ENCODE results near the gene MED1.

- TF ChIP-seq CTCF (IDR thresholded peaks at IDR 0.05; ENCODE audit: low read depth, low read length, poor library complexity, severe bottlenecking) (no peak), EZH2phosphoT487 (IDR thresholded peaks at IDR 0.05; ENCODE audit: borderline replicate concordance, low read length) (no peak)
Measured at GRCh38 chr17:39416141-39416540, 34.9 kb downstream of the MED1 start.

Data from DOHH2 (cell line).